Measurements from ENCODE around the gene DIRAS1. TPM values are rescaled to one million over a fixed set of nuclear protein-coding genes. Genes with fewer than 3 reads are reported as not detected.

The DIRAS1 gene
- total RNA-seq, 1 experiment from 2014 or later = 33.7 TPM

DNA sequence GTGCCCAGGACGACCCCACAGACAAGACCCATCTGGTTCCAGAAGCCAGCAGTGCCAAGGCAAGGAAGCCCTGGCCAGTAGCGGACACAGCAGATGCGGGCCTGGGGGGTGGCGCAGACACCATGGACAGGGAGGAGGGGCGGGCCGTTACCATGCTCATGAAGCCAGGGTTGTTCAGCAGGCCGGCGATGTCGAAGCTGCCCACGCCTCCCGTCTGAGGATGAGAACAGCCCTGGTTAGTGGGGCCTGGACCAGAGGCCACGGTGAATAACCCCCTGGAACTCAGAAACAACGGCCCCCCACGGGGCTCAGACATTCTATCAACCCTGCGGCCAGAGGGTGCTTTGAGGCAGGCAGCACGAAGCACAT is 40.1 kb upstream of the DIRAS1 start:
- POLR2A ChIA-PET = no interaction called here
- RAD21 ChIA-PET (ENCODE audit: low non-redundant PET in 1 of 2, low total read pairs in 2 of 2, uncharacterized antibody in 2 of 2, unreplicated experiment in 2 of 2) = no interaction called here
- Histone ChIP-seq H3K36me3 (ENCODE audit: control insufficient read depth in 1 of 2, insufficient read depth in 2 of 2, low read length in 2 of 2) (peaks cover 25 to 57% of the 10 kb centered on the region in 2 experiments; a peak in 3 of 4 replicates), H3K4me2 (ENCODE audit: low read length) (no peak overlapping the region), H3K9me3 (ENCODE audit: control insufficient read depth in 1 of 2, insufficient read depth in 1 of 2, low read depth in 1 of 2, low read length in 2 of 2) (no peaks in the 10 kb centered on the region), H3K27me3 (ENCODE audit: insufficient read depth, low read length) (no peaks in the 10 kb centered on the region), H3K9ac (ENCODE audit: low read length) (no peak overlapping the region), H3K4me3 (replicated peaks in 1 of 2; ENCODE audit: low read depth in 1 of 2, low read length in 2 of 2) (no peak overlapping the region), H3K27ac (ENCODE audit: low read depth, low read length) (no peak overlapping the region), H2AFZ (ENCODE audit: low read depth, low read length, poor library complexity, severe bottlenecking) (no peak overlapping the region), H4K20me1 (ENCODE audit: insufficient read depth) (no peaks in the 10 kb centered on the region), H3K9me2 (ENCODE audit: insufficient read depth) (no peaks in the 10 kb centered on the region), H3K79me2 (ENCODE audit: insufficient read depth, low read length) (peaks cover 5% of the 10 kb centered on the region; the same call in 1 of the 2 replicates), H3K4me1 (ENCODE audit: control insufficient read depth in 1 of 2, insufficient read depth in 2 of 2, low read length in 2 of 2) (no peaks in the 10 kb centered on the region)
- CTCF ChIA-PET = no interaction called here
- ATAC-seq = no peak
- no peak for DNase-seq (ENCODE audit: low read depth, low spot score)
- intact Hi-C loops (cut with micrococcal nuclease) = no loop called here
- no TSS peak for BruUV-seq (replicated peaks)
- TF ChIP-seq SP1 (IDR thresholded peaks at IDR 0.05; ENCODE audit: low read depth) (no peak), ZFX (IDR thresholded peaks at IDR 0.05) (no peak), TCF7L2 (IDR thresholded peaks at IDR 0.05; ENCODE audit: borderline replicate concordance, extremely low read depth, insufficient read depth, insufficient read length) (no peak), YY1 (IDR thresholded peaks at IDR 0.05; ENCODE audit: extremely low read depth, insufficient replicate concordance, low read depth, low read length) (no peak), SIN3A (IDR thresholded peaks at IDR 0.05; ENCODE audit: low read depth) (no peak), JUND (IDR thresholded peaks at IDR 0.05) (no peak), REST (IDR thresholded peaks at IDR 0.05; ENCODE audit: low read depth) (no peak), EGR1 (IDR thresholded peaks at IDR 0.05; ENCODE audit: low read depth) (no peak), ZNF274 (IDR thresholded peaks at IDR 0.05; ENCODE audit: low read depth, low read length) (no peak), FOSL1 (IDR thresholded peaks at IDR 0.05; ENCODE audit: low read depth) (no peak), POLR2A (IDR thresholded peaks at IDR 0.05; ENCODE audit: borderline replicate concordance, extremely low read depth, insufficient read depth, insufficient read length) (no peak), CBX3 (IDR thresholded peaks at IDR 0.05; ENCODE audit: low read depth) (no peak), SRF (IDR thresholded peaks at IDR 0.05; ENCODE audit: low read depth) (no peak), RAD21 (IDR thresholded peaks at IDR 0.05; ENCODE audit: low read depth) (no peak)
- TF ChIP-seq, protein P1, sequence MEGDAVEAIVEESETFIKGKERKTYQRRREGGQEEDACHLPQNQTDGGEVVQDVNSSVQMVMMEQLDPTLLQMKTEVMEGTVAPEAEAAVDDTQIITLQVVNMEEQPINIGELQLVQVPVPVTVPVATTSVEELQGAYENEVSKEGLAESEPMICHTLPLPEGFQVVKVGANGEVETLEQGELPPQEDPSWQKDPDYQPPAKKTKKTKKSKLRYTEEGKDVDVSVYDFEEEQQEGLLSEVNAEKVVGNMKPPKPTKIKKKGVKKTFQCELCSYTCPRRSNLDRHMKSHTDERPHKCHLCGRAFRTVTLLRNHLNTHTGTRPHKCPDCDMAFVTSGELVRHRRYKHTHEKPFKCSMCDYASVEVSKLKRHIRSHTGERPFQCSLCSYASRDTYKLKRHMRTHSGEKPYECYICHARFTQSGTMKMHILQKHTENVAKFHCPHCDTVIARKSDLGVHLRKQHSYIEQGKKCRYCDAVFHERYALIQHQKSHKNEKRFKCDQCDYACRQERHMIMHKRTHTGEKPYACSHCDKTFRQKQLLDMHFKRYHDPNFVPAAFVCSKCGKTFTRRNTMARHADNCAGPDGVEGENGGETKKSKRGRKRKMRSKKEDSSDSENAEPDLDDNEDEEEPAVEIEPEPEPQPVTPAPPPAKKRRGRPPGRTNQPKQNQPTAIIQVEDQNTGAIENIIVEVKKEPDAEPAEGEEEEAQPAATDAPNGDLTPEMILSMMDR (IDR thresholded peaks at IDR 0.05 in 2 of 3, conservative IDR thresholded peaks at IDR 0.05 in 1 of 3; ENCODE audit: borderline replicate concordance in 1 of 3, insufficient read depth in 1 of 3, low read depth in 2 of 3, low read length in 2 of 3) = no peak
- TF ChIP-seq, protein P2, sequence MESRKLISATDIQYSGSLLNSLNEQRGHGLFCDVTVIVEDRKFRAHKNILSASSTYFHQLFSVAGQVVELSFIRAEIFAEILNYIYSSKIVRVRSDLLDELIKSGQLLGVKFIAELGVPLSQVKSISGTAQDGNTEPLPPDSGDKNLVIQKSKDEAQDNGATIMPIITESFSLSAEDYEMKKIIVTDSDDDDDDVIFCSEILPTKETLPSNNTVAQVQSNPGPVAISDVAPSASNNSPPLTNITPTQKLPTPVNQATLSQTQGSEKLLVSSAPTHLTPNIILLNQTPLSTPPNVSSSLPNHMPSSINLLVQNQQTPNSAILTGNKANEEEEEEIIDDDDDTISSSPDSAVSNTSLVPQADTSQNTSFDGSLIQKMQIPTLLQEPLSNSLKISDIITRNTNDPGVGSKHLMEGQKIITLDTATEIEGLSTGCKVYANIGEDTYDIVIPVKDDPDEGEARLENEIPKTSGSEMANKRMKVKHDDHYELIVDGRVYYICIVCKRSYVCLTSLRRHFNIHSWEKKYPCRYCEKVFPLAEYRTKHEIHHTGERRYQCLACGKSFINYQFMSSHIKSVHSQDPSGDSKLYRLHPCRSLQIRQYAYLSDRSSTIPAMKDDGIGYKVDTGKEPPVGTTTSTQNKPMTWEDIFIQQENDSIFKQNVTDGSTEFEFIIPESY (IDR thresholded peaks at IDR 0.05; ENCODE audit: extremely low read depth, insufficient replicate concordance, low read length) = no peak
